HG03520 (cell line): Measurements from ENCODE around the gene DIP2C.
"Not testable (repeated sequence)": the region's sequence is repeated elsewhere in the genome, so short reads cannot be mapped to it uniquely, and the experiment has no call there.

Experiments used
- ATAC-seq: cut with Tn5 transposase; IDR thresholded peaks from one replicate; pipeline ENCODE4 v1.9.1; 2021; ENCODE audit warnings: mild to moderate bottlenecking, moderate library complexity; ENCODE audit not compliant: unreplicated experiment

Gene DIP2C

DNA sequence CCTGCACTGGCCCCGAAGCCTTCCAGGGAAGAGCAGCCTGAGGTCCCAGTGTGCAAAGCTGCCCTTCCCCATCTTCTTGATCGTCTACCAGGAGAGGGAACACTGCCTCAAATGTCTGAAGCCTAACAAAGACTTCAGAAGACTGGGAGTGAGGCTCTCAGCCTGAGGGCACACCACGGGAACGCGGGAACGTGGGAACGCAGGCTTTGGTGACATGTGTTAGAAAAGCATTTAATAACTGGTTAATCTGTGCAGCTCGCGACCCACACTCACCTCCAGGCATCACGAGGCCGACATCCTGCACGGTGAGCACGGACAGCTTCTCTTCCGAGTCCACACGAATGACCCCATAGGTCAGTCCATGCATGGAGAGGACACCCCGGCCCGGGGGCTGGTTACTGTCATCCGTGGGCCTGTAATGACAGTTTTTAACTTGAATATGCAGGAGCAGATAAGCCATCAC lies 320.2 kb downstream of the DIP2C start:
- no peak for ATAC-seq

DNA sequence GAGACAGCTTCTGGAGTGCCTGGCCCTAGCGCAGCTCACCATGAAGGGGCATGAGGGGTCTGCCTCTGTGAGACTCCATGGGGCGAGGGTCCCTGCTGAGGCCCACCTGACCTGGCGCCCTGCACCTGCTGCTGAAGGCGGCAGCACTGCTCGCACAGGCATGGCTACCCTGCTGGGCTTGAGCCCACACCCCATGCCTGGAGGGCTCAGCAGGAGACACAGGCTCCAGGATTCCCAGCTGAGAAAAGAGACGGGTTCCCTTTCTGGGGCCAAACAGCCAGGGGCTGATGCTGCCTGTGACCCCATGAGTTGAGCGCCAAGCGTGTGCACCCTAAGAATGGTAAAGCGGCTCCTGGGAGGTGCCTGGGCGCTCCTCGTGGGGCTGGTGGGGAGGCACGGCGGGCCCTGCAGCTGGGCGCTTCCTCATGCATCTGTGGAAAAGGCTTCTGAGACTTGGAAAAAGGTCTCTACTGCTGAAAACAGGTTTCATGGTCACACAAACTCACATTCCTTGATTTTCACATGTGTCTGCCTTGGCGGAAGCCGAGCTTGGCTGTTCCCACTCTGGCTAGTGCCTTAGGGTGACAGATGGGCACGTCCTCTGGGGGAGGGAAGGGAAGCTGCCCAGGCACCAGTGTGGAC lies 320.8 kb downstream of the DIP2C start:
- no peak for ATAC-seq

- not testable (repeated sequence) for ATAC-seq
Observed at GRCh38 chr10:368107-368506, 321.4 kb downstream of the DIP2C start.

GRCh38 chr10:367636-368035 lies 321.8 kb downstream of the DIP2C start:
- ATAC-seq, result no peak

DNA sequence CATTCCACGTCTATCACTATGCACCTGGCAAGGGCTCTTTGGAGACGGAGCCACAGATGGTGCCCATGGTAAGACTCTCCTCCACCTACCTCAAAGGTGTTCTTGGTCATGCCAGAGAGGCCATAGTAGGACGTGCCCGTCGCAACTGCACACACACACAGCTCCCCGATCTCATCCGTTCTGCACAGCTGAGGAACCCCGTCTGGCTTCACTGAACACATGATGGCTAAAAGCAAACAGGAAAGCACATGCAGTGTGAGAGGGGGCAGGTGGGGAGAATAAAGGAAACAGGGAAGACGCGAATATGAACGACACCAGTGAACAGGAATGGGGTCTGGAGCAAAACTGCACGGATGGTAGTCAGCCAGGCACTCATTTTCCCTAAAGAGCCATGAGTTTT lies 323.3 kb downstream of the DIP2C start:
- no peak for ATAC-seq

- ATAC-seq, result no peak
Observed at GRCh38 chr10:364267-364775, 325.1 kb downstream of the DIP2C start.

GRCh38 chr10:363152-363551 lies 326.3 kb downstream of the DIP2C start:
- ATAC-seq, result no peak

DNA sequence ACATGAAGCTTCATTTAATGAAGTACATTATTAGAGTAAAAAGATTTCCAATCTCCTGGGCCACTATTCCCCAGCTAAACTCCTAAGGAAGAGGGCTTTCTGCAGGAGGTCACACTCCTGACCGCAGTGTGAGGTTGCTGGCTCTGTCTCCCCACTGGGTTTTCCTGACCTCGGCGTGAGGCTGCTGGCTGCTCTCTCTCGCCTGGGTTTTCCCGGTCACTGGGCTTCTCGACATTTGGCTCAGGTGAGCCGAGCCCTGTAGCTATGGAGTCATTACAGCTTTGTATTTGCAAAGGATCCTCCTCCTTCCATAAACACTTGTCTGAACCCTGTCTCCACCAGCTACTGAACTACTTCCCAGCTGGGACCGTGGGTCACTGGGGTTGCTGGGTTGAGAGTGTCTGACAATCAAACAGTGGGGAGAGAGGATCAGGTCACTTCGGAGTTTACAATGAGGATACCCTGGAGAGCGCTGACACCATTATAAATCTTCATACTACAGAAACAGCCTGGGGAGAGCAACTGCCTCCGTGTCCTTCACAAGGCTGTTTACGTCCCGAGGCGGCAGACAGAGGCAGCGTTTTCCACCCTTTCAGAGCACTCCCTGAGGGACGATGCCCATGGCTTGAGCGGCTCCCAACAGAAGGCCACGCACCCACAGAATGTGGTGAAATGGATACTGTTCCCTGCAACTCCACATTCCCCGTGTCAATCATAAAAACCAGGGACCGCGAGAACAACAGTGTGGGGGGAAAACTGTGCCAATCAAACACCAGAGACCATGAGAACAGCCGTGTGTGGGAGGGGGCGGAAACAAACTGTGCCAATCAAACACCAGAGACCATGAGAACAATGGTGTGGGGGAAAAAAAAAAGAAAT lies 328.0 kb downstream of the DIP2C start:
- ATAC-seq, result no peak

DNA sequence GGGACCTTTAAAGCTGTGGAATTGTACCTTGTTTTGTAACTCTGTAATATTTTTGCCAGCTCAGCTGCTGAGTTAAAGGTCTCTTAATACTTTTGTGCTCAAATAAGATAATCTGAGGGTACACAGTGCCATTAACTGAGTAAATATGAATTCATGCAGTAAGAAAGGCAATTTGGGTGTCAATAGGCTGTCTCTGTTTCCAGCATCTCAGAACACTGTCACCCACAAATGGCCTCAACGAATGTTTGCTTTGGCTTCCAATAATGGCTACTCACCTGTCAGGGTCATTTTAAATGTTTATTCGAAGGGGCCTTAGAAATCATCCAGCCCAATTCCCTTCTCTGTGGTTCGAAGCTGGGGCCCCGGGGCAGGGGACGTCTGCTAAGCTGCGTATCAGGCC lies 328.8 kb downstream of the DIP2C start:
- ATAC-seq, result no peak

DNA sequence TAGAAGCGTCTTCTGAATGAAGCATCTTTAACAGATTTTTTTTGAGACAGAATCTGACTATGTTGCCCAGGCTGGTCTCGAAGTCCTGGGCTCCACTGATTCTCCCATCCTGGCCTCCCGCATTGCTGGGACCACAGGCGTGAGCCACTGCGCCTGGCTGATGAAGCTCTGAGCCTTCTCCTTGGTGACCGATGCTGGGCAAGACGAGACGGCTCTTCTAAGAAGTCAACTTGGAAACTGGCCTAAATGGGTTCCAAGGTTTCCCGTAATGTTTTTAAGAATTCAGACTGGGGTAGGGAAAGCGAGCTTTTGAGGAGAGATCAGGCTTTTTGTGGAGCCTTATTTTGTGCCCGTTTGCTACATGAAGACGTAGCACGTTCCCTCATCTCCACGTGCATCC lies 329.7 kb downstream of the DIP2C start:
- no peak for ATAC-seq

- ATAC-seq, result no peak
Observed at GRCh38 chr10:359093-359492, 330.4 kb downstream of the DIP2C start.

DNA sequence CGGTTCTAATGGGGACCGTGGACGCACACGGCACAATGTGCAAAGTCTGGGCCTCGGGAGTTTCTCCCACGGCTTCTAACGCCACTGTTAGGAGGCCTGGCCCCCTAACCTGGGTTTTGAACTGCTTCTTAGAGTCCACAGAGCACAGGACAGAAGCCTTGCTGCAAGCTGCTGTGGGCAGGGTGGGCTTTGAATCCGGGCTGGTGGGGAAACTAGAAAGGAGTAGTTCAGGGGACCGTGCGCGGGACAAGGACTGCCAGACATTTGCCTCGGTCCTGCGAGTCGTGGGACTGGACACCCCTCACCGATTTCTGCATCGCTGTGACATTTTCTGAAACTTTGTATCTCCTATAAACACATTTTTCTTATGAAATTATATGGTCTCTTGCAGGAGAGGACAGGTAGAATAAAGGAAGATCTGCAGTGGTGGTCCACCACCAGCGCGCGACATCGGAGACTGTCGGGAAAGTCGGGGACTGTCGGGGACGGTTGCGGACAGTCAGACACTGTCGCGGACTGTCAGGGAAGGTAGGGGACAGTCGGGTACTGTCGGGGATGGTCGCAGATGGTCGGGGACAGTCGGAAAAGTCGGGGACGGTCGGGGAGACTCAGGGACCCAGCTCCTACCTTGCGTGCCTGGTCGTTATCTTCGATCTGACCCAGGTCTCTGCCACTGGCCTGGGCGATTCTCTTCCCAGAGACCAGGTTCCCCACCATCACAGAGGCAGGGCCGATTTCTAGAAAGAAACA lies 332.1 kb downstream of the DIP2C start:
- no peak for ATAC-seq

- ATAC-seq, result no peak
Observed at GRCh38 chr10:356452-356851, 333.0 kb downstream of the DIP2C start.

- ATAC-seq, result no peak
Observed at GRCh38 chr10:354901-355617, 334.4 kb downstream of the DIP2C start.

- ATAC-seq, result no peak
Observed at GRCh38 chr10:352476-353235, 336.8 kb downstream of the DIP2C start.

DNA sequence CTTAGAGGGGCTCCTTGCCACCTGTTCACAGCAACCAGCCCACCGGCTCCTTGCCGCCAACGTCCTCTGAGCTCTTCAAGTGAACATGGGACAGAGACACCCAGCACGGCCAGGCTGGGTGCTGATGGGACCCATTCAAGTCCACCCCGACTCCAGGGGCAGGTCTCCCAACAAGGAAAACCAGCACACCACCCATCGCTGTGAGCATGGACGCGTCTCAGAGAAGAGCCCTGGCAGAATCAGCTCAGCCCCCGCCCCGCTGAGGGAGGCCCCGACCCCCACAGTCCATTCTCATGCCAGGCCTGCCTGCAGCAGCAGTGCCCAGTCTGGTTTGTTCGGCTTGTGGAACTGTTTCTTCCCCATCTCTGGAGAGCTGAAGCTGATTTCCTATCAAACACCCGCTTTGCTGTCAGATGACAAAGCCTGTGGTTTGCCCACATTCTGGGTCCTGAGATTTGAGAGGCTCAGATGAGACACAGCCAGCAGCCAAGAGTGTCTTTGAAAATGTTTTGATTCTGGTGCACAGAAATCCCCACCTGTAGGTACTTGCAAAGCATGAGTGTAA lies 337.6 kb downstream of the DIP2C start:
- no peak for ATAC-seq

DNA sequence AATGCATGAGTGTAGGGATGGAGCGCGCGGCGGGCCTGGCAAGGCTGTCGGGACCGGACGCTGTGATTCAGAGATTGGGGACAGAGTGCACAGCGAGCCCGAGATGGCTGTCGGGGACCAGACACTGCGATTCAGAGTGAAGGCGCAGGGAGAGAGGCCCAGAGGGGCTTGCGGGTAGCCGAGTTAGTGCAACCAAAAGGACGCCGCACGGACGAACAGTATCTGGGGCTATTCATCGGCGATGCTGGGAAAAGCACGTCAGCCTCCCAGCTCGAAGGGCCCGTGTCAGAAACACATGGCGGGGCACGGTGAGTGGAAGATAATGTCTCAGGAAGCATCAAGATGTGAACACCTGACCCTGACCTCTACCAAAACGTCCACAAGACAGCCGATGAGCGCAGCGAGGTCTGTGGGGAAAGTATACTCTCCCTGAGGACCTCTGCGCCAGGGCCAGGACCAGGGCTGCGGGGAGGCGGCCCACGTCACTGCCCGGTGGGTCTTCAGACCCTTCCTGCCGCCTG lies 338.4 kb downstream of the DIP2C start:
- ATAC-seq, result no peak

DNA sequence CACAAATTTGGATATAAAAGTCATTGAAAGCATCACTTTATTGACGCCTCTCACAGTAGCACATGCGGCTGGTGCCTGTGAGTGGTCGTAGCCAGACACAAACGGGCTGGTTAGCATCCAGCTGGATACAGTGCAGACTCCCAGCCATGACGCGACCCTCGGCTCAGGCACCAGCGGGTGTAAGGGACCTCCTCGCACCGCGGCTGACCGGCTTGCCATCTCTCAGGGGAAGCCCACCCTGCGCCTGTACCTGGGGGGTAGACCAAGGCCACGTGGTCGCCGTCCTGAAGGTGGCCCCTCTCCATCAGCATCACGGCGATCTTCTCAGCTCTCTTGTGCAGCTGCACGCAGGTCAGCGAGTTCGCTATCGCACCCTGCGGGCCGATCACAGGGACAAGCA lies 340.4 kb downstream of the DIP2C start:
- no peak for ATAC-seq

GRCh38 chr10:348456-348855 lies 341.0 kb downstream of the DIP2C start:
- no peak for ATAC-seq
